ENCODE data around the gene MTHFD2L. TPM values are rescaled to one million over a fixed set of nuclear protein-coding genes. Genes with fewer than 3 reads are reported as not detected.
A peak's percentile ranks its signal among the peaks of the same experiment; 100 is the strongest.

The MTHFD2L gene
- total RNA-seq, 1 donor from 2014 or later, result 9.5 TPM

DNA sequence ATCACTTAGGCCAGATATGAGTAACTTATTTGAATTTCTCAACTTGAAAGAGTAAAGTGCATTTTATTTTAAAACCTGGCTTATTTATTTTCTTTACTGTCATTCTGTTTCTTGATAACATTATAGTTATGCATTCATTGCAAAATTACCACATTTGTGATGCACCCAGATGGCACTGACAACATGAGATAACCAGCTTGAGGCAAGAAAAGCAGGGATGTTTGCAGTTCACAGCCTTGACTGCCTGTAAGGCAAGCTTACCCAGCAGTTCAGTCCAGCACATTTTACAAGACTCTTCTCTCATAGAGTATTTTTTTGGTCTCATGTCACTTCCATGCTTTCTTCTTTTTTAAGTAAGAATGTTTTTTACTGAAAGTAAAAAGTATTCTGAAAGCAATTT, 125.0 kb downstream of the MTHFD2L start:
- H3K36me3 ChIP-seq (ENCODE audit: control insufficient read depth, insufficient read depth, low read length), result no peaks in the 10 kb centered on the region
- TF ChIP-seq, protein P1, sequence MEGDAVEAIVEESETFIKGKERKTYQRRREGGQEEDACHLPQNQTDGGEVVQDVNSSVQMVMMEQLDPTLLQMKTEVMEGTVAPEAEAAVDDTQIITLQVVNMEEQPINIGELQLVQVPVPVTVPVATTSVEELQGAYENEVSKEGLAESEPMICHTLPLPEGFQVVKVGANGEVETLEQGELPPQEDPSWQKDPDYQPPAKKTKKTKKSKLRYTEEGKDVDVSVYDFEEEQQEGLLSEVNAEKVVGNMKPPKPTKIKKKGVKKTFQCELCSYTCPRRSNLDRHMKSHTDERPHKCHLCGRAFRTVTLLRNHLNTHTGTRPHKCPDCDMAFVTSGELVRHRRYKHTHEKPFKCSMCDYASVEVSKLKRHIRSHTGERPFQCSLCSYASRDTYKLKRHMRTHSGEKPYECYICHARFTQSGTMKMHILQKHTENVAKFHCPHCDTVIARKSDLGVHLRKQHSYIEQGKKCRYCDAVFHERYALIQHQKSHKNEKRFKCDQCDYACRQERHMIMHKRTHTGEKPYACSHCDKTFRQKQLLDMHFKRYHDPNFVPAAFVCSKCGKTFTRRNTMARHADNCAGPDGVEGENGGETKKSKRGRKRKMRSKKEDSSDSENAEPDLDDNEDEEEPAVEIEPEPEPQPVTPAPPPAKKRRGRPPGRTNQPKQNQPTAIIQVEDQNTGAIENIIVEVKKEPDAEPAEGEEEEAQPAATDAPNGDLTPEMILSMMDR (IDR thresholded peaks at IDR 0.05; ENCODE audit: insufficient read depth, low read length, poor library complexity, severe bottlenecking), result no peak
- no peaks in the 10 kb centered on the region for H3K27me3 ChIP-seq (ENCODE audit: control insufficient read depth, insufficient read depth, low read length)
- no peak for DNase-seq (ENCODE audit: low read depth)
- H3K4me3 ChIP-seq (ENCODE audit: low read depth, low read length), result no peak overlapping the region

DNA sequence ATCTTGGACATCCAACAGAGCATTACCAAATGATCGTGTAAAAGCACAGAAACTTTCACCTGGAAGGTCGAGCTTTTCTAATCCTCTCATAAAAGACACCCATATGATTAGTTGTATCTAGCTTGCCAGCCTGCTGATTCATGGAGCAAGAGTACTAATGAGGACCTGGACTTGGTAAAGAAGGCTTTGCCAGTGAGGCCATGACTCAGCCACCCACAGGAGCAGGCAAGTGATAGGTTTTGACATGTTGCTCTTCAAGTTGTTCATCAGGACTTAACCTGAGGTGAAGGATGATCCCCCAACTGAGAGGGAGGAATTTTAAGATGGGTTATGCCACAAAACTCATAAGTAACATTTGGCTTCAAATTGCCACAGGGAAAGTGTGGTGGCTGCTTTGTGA, 125.7 kb downstream of the MTHFD2L start:
- peak; percentile 49 for DNase-seq (ENCODE audit: low read depth)
- no peaks in the 10 kb centered on the region for H3K27me3 ChIP-seq (ENCODE audit: control insufficient read depth, insufficient read depth, low read length)
- TF ChIP-seq, protein P1 (IDR thresholded peaks at IDR 0.05; ENCODE audit: insufficient read depth, low read length, poor library complexity, severe bottlenecking), result no peak
- no peaks in the 10 kb centered on the region for H3K36me3 ChIP-seq (ENCODE audit: control insufficient read depth, insufficient read depth, low read length)
- no peak overlapping the region for H3K4me3 ChIP-seq (ENCODE audit: low read depth, low read length)

DNA sequence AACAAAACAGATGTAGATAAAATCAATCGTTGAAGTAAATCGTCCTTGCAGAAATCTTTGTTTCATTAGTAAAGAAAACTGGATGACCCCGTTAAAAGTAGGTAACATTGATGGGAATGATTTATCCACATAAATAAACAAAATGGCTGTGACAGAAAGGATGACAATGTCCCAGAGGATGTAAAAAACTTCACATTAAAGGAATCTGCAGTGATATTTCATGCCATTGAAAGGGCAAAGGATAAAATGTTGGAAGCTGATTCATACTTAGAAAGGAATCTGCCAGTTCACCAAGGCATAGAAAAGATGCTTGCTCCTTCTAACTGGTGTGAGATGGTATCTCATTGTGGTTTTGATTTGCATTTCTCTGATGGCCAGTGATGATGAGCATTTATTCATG, 126.1 kb downstream of the MTHFD2L start:
- Histone ChIP-seq H3K4me3 (ENCODE audit: low read depth, low read length) (no peak overlapping the region), H3K36me3 (ENCODE audit: control insufficient read depth, insufficient read depth, low read length) (no peaks in the 10 kb centered on the region), H3K27me3 (ENCODE audit: control insufficient read depth, insufficient read depth, low read length) (no peaks in the 10 kb centered on the region)
- peak; percentile 42 for DNase-seq (ENCODE audit: low read depth)
- TF ChIP-seq, protein P1 (IDR thresholded peaks at IDR 0.05; ENCODE audit: insufficient read depth, low read length, poor library complexity, severe bottlenecking), result no peak

DNA sequence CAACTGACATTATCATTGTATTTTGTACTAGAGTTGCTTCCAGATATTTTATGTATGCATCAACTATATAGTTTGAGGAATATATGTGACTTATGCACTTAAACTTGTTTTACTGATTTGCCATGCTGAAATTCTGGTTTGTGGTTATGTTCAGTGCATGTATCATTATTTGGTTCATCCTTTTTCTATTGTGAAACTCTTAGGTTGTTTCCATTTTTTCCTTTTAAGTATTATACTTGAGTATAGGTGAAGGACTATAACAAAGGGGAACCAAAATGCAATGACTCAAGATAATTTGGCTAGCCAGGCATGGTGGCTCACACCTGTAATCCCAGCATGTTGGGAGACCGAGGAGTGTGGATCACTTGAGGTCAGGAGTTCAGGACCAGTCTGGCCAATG, 129.2 kb downstream of the MTHFD2L start:
- Histone ChIP-seq H3K4me3 (ENCODE audit: low read depth, low read length) (no peak overlapping the region), H3K27me3 (ENCODE audit: control insufficient read depth, insufficient read depth, low read length) (no peaks in the 10 kb centered on the region), H3K36me3 (ENCODE audit: control insufficient read depth, insufficient read depth, low read length) (no peaks in the 10 kb centered on the region)
- TF ChIP-seq, protein P1 (IDR thresholded peaks at IDR 0.05; ENCODE audit: insufficient read depth, low read length, poor library complexity, severe bottlenecking), result no peak
- no peak for DNase-seq (ENCODE audit: low read depth)

DNA sequence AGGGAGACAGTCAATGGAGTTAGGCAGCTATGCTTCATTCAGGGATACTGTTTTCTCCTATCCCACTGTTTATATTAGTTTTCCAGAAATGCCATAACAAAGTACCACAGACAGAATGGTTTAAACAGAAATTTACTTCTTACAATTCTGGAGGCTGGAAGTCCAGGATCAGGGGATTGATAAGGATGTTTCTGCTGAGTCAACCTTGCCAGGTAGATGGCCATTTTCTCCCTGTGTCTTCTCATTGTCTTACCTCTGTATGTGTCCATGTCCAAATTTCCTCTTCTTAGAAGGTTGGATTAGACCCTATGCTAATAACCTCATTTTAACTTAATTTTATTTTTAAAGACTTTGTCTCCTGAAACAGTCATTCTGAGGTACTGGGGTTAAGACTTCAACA, 129.9 kb downstream of the MTHFD2L start:
- DNase-seq (ENCODE audit: low read depth), result no peak
- Histone ChIP-seq H3K4me3 (ENCODE audit: low read depth, low read length) (no peak overlapping the region), H3K36me3 (ENCODE audit: control insufficient read depth, insufficient read depth, low read length) (no peaks in the 10 kb centered on the region), H3K27me3 (ENCODE audit: control insufficient read depth, insufficient read depth, low read length) (no peaks in the 10 kb centered on the region)
- TF ChIP-seq, protein P1 (IDR thresholded peaks at IDR 0.05; ENCODE audit: insufficient read depth, low read length, poor library complexity, severe bottlenecking), result no peak

DNA sequence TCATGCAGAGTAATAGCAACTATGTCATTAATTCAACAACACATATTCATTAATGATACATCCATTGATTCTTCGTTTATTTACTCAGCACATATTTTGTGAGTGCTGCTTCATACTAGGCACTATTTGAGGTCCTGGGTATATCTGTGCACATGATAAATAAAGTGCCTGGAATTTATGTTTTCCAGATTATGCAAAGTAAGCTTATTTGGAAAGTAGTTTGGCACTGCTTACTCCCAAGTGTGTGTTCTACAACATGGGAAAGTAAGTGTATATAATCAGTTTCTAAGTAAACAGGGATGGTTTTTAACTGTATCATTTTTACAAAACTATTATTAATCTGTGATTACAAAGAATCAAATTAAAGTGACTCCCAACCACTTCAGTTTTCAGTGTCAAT, 133.6 kb downstream of the MTHFD2L start:
- Histone ChIP-seq H3K36me3 (ENCODE audit: control insufficient read depth, insufficient read depth, low read length) (no peaks in the 10 kb centered on the region), H3K4me3 (ENCODE audit: low read depth, low read length) (no peak overlapping the region), H3K27me3 (ENCODE audit: control insufficient read depth, insufficient read depth, low read length) (no peaks in the 10 kb centered on the region)
- TF ChIP-seq, protein P1 (IDR thresholded peaks at IDR 0.05; ENCODE audit: insufficient read depth, low read length, poor library complexity, severe bottlenecking), result no peak
- DNase-seq (ENCODE audit: low read depth), result no peak

All from kidney epithelial cell (primary cell).